ENCODE results near the gene RPL28. TPM values are rescaled to one million over a fixed set of nuclear protein-coding genes. Genes with fewer than 3 reads are reported as not detected.

The RPL28 gene
- polyA plus RNA-seq, 1 donor from 2014 or later = 825 TPM

DNA sequence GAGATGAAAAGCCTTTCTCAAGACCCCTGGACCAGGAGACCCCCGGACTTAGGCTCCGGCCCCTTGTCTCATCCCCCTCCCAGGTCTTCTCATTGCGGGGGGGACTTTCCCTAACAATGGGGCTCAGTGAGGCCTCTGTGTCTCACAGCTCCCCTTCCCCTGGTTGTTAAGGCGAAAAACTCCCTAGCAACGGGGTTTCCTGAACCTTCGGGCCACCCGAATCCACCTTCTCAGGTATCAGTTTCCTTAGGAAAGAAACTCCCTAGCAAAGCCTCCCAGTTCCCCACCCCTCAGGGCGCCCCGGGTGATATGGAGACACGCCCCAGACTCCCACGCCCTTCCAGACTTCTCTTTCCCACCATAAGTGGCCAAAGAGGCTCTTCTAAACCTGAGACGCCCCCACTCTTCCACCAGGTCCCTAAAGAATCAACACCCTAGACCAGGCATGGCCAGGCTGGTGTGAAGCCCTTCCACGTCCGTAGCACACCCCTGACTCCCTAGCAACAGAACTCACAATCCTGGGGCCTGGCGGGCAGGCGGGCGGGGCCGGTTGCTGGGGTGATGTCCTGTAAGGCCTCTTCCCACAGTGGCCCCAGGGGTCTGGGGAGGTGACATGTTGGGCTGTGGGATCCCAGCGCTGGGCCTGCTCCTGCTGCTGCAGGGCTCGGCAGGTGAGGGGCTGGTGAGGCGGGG, 9.3 kb upstream of the RPL28 start, which contains the start of gene TMEM190:
Gene TMEM190, plus strand, starts transcription at position 586 of the 693 bp plus-strand sequence. Its CDS starts 28 bp downstream, at position 614.
- H3K9me3 Mint-ChIP-seq = peaks cover 0 to 2% (median 0%) of the 10 kb centered on the region in 3 donors

DNA sequence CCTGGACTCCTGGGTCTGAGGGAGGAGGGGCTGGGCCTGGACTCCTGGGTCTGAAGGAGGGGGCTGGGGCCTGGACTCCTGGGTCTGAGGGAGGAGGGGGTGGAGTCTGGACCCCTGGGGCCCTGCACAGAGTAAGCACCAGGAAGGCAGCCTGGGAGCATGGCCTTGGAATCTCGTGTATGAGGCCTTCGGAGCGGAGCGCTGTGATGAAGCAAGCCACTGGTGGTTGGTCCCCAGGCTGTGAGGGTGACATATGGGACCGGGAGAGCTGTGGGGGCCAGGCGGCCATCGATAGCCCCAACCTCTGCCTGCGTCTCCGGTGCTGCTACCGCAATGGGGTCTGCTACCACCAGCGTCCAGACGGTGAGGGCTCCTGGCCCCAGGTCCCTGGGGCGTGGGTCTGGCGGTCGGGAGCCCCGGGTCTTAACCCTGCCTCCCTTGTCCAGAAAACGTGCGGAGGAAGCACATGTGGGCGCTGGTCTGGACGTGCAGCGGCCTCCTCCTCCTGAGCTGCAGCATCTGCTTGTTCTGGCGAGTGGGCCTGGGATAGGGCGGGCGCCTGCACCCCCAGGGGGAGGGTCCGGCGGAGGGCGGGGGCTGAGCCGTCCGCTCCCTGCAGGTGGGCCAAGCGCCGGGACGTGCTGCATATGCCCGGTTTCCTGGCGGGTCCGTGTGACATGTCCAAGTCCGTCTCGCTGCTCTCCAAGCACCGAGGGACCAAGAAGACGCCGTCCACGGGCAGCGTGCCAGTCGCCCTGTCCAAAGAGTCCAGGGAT, 8.2 kb upstream of the RPL28 start:
- H3K27me3 Mint-ChIP-seq = peaks cover 10% of the 10 kb centered on the region
- H3K4me1 Mint-ChIP-seq = peaks cover 0 to 6% (median 6%) of the 10 kb centered on the region in 3 donors
- no peak overlapping the region for H3K4me3 Mint-ChIP-seq
- H3K36me3 Mint-ChIP-seq = peaks cover 4% of the 10 kb centered on the region
- H3K27ac Mint-ChIP-seq = no peak overlapping the region
- no peaks in the 10 kb centered on the region for H3K9me3 Mint-ChIP-seq

More for the DNA sequence above, 9.3 kb upstream of the RPL28 start, which contains the start of gene TMEM190:
- Mint-ChIP-seq H3K27ac (peak within 1 kb of the TSS in 1 of 3 donors; percentile 31), H3K4me3 (no peak within 1 kb of the TSS), H3K4me1 (peaks cover 0 to 4% (median 3%) of the 10 kb centered on the region in 3 donors), H3K36me3 (peaks cover 4% of the 10 kb centered on the region), H3K27me3 (peaks cover 13% of the 10 kb centered on the region)

DNA sequence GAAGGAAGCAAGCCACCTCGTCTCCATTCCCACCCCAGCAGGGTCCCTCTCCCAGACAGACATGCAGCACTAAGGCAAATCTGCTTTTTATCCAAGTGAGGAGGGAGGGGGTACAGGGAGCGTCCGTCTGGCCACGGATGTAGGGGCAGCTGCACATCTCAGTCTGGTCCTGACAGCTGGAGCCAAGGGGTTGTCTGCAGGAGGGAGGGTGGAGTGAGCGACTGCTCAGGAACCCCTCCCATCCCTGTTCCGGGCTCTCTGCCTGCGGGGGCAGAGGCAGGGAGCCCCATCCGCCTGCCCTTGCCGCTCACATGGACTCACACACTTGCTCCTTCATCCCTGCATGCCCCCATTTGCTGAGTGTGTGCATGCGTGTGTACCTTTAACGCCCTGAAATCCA, 6.6 kb upstream of the RPL28 start:
- no peak overlapping the region for H3K27ac Mint-ChIP-seq
- peaks cover 0 to 7% (median 5%) of the 10 kb centered on the region in 3 donors for H3K4me1 Mint-ChIP-seq
- H3K27me3 Mint-ChIP-seq = peaks cover 2% of the 10 kb centered on the region
- no peaks in the 10 kb centered on the region for H3K9me3 Mint-ChIP-seq
- H3K36me3 Mint-ChIP-seq = peaks cover 4% of the 10 kb centered on the region
- H3K4me3 Mint-ChIP-seq = no peak overlapping the region

DNA sequence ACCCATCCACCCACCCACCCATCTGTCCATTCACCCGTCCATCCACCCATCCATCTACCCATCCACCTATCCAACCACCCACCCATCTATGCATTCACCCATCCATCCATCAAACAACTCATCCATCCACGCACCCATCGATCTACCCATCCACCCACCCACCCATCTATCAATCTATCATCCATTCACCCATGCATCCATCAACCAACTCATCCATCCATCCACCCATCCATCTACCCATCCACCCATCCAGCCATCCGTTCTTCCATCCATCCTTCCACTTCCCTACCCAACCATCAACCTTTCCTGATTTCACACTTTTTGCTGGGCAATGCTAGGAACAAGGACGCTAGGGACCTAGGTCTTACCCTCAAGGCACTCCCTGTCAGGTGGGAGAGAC, 3.7 kb upstream of the RPL28 start:
- H3K4me1 Mint-ChIP-seq = peaks cover 20 to 24% (median 20%) of the 10 kb centered on the region in 3 donors
- H3K36me3 Mint-ChIP-seq = peaks cover 6% of the 10 kb centered on the region
- peak overlapping the region in 2 of 4 donors; percentile 79 to 97 for H3K4me3 Mint-ChIP-seq
- no peaks in the 10 kb centered on the region for H3K9me3 Mint-ChIP-seq
- H3K27me3 Mint-ChIP-seq = no peaks in the 10 kb centered on the region
- H3K27ac Mint-ChIP-seq = peak overlapping the region in 1 of 3 donors; percentile 50

DNA sequence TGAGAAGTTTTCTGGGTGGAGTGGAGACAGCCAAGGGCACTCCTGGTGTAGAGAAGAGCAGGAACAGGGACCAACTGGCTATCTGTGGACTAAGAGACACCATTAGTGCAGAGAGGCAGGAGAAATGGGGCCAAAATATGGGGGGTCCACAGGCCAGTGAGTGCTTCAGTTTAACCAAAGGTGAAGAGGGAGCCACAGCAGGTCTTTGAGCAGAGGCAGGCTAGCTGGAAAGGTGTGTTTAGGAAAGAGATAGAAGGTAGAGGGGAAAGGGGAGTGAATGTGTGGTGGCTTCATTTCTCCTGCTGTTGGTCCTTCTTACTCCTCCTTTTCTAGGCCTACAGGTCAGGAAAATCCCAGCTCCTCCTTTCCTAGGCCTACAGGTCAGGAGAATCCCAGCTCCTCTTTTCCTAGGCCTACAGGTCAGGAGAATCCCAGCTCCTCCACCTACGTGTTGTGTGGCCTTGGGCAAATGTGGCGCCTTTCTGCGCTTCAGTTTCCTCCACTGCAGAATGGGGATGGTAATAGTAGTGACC, 3.1 kb upstream of the RPL28 start:
- Mint-ChIP-seq H3K27me3 (no peaks in the 10 kb centered on the region), H3K36me3 (peaks cover 6% of the 10 kb centered on the region), H3K4me1 (peaks cover 24 to 26% (median 26%) of the 10 kb centered on the region in 3 donors), H3K27ac (peak overlapping the region in 1 of 3 donors; percentile 50), H3K4me3 (peak overlapping the region; percentile 79 to 97 (median 88)), H3K9me3 (no peaks in the 10 kb centered on the region)

DNA sequence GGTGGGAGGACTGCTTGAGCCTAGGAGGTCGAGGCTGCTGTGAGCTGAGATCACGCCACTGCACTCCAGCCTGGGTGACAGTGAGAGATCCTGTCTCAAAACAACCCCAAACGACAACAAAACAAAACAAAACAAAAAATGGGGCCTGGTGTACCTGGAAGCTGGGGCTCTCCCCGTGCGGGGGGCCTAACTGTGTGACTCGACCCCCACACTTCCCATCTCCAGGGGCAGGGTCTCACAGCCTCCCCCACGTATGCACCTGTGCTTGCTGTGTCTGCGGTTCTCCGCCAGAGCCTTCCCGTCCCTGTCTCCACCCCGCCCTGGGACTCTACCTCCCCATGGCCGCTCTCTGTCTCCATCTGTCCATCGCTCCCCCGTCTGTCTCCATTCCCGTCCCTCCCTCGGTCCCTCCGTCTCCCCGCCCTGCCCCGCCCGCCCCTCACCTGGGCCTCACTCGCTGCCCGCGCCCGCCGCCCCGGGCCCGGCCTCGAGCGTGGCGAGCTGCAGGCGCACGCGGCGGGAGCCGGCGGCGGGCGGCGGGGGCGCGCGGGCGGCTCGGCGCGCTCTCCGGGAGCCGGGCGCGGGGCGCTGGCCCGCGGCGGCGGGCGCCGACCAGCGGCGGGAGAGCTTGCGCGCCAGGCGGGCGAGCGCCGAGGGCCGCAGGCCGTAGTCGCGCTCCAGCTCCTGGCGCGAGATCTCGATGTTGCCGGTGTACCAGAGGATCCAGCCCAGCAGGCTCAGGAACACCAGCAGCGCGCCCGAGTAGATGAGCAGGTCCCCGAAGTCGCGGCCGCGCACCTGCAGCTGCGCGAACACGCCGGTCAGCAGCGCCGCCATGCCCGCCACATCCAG, 2.2 kb upstream of the RPL28 start:
- no peaks in the 10 kb centered on the region for H3K27me3 Mint-ChIP-seq
- H3K4me3 Mint-ChIP-seq = peak overlapping the region; percentile 83 to 97 (median 90)
- peak overlapping the region in 2 of 3 donors; percentile 50 to 84 for H3K27ac Mint-ChIP-seq
- peaks cover 6% of the 10 kb centered on the region for H3K36me3 Mint-ChIP-seq
- H3K4me1 Mint-ChIP-seq = peaks cover 24 to 34% (median 29%) of the 10 kb centered on the region in 3 donors
- H3K9me3 Mint-ChIP-seq = no peaks in the 10 kb centered on the region

DNA sequence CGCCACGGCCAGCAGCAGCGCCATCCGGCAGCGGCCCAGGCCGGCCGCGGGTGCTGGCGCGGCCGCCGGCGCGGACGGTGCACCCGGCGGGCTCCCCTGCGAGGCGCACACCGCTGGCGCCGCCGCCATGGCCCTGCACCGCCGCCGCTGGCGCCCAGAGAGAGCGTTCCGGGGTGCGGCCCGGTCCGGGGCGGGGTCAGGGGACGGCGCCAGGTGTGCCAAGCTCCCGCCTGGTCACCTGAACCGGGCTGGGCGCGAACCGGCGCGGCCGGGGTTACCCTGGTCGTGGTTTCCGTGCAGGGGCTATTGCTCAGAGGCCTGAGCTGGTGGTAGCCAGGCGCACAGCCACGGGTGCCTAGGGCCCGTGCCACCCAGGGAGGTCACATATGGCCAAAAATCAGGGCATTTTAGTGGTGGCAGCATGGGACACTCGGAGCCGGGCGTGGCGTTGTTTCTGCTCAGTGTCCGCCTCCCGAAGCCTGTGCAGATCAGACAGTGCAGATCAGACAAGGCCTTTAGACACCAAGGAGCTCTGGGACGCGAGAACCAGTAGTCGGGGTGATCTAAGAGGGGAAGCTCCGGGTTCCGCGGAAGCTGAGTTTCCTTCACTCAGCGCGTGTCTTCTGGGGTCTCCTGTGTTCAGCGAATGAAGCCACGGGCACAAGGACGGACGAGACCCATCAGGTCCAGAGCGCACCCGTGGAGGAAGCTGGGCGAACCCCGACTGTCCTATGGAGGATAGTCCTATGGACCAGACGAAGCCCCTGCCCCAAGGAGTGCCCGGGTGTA, 1.4 kb upstream of the RPL28 start, which contains the start of gene TMEM238:
Gene TMEM238, minus strand, starts transcription at position 162 of the 789 bp plus-strand sequence. Its CDS starts 33 bp downstream, at position 129.
- H3K4me1 Mint-ChIP-seq = peaks cover 24 to 40% (median 32%) of the 10 kb centered on the region in 3 donors
- H3K4me3 Mint-ChIP-seq = peak within 1 kb of the TSS; percentile 97 to 100 (median 100)
- H3K27me3 Mint-ChIP-seq = no peaks in the 10 kb centered on the region
- H3K36me3 Mint-ChIP-seq = peaks cover 6% of the 10 kb centered on the region
- peak within 1 kb of the TSS; percentile 93 to 100 (median 98) for H3K27ac Mint-ChIP-seq
- H3K9me3 Mint-ChIP-seq = no peaks in the 10 kb centered on the region

DNA sequence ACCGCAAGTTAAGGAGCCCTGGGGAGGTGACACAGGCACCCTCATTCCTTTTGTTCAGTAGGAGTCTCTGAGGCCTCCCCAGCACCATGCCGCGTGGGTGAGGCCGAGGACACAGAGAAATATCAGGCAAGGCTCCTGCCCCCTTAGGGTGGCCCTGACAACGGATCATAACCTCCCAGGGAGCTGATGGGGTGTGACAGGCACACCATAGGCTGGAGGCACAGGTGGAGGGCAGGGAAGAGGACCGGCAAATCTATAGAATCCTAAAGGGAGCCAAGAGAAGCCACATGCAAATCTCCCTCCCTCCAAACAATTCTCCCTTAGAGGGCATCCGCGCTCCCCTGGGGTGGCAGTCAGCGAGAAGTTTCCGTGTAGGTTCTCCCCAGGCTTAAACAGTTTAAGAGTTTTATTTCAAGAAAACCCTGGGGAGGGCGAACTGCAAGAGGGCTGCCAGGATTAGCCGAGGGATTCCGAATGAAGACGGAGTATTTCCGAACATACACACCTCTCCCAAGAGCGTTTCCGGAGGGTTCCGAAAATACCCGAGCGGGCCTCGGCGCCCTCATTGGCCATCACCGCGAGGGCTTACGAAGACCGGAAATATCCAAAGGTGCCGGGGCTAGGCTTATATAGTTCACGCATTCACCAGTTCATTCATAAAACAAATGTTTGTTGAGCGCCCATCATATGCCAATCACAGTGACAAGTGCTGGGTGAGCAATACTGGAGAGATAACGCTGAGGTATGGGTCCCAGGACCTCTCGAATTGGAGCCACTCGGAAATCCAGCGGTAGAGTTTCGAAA, 610 bp upstream of the RPL28 start:
- Mint-ChIP-seq H3K9me3 (no peaks in the 10 kb centered on the region), H3K27me3 (no peaks in the 10 kb centered on the region), H3K36me3 (peaks cover 2% of the 10 kb centered on the region), H3K4me1 (peaks cover 24 to 47% (median 32%) of the 10 kb centered on the region in 3 donors), H3K4me3 (peak overlapping the region; percentile 97 to 100 (median 100)), H3K27ac (peak overlapping the region; percentile 93 to 100 (median 98))

DNA sequence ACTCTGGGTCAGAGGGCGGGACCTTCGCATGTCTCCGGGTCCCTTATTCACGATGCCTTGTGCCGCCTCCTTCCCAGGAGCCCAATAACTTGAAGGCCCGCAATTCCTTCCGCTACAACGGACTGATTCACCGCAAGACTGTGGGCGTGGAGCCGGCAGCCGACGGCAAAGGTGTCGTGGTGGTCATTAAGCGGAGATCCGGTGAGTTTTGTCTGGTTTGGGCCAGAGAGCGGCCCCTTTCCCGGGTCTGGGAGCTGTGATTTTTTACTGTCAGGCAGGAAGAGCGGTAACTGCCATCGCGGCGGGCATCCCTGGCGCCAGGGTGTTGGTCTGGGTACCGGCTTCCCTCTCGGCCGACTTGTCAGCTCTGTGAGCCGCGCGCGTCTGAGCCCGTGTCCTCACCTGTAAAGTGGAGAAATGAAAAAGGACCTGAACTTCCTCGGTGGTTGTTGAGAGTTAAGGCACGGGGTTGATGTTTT, 800 bp downstream of the RPL28 start:
- Mint-ChIP-seq H3K4me1 (peaks cover 29 to 51% (median 32%) of the 10 kb centered on the region in 3 donors), H3K27ac (peak overlapping the region; percentile 93 to 100 (median 98)), H3K9me3 (no peaks in the 10 kb centered on the region), H3K36me3 (peaks cover 2% of the 10 kb centered on the region), H3K4me3 (peak overlapping the region; percentile 97 to 100 (median 100)), H3K27me3 (no peaks in the 10 kb centered on the region)

DNA sequence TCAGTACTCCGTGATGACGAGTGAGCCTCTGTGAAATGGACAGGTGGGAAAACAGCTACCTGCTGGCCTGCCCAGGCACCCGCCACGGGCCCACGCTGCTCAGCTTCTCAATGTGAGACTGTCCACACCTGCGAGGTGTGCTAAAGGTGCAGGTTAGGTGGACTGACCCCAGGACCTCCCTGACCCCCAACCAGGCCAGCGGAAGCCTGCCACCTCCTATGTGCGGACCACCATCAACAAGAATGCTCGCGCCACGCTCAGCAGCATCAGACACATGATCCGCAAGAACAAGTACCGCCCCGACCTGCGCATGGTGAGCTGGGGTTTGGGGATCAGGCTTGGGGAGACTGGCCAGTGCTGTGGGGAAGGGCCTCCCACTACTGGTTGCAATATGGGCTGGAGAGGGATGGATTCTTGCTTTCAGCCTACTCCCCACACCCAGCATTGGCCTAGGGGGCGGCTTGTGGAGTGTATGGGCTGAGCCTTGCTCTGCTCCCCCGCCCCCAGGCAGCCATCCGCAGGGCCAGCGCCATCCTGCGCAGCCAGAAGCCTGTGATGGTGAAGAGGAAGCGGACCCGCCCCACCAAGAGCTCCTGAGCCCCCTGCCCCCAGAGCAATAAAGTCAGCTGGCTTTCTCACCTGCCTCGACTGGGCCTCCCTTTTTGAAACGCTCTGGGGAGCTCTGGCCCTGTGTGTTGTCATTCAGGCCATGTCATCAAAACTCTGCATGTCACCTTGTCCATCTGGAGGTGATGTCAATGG, 2.2 kb downstream of the RPL28 start:
- H3K36me3 Mint-ChIP-seq = peaks cover 4% of the 10 kb centered on the region
- peak overlapping the region in 2 of 3 donors; percentile 78 to 93 for H3K27ac Mint-ChIP-seq
- H3K27me3 Mint-ChIP-seq = no peaks in the 10 kb centered on the region

DNA sequence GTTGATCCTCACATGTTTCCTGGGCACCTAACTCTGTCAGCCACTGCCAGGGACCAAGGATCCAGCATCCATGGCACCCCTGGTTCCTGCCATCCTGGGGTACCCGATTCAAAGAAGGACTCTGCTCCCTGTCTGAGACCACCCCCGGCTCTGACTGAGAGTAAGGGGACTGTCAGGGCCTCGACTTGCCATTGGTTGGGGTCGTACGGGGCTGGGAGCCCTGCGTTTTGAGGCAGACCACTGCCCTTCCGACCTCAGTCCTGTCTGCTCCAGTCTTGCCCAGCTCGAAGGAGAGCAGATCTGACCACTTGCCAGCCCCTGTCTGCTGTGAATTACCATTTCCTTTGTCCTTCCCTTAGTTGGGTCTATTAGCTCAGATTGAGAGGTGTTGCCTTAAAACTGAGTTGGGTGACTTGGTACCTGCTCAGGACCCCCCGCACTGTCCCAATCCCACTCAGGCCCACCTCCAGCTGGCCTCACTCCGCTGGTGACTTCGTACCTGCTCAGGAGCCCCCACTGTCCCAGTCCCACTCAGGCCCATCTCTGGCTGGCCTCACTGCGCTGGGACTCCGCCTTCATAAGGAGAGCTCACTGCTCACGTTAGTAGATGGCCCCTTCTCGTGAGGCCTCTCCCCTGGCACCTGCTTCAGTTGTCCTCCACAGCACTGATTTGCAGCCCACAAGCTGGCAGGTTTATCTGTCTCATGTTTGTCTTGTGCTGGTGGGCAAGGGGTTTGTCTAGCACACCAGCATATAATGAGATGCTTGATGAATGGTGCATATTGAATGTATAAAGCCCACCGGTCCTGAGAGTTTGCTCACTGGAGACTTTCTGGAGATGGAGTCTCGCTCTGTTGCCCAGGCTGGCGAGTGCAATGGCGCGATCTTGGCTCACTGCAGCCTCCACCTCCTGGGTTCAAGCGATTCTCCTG, 3.9 kb downstream of the RPL28 start:
- H3K27ac Mint-ChIP-seq = peak overlapping the region in 1 of 3 donors; percentile 56
- no peaks in the 10 kb centered on the region for H3K9me3 Mint-ChIP-seq
- H3K27me3 Mint-ChIP-seq = no peaks in the 10 kb centered on the region
- H3K4me1 Mint-ChIP-seq = peaks cover 26 to 43% (median 31%) of the 10 kb centered on the region in 3 donors
- peaks cover 4% of the 10 kb centered on the region for H3K36me3 Mint-ChIP-seq
- H3K4me3 Mint-ChIP-seq = peak overlapping the region in 3 of 4 donors; percentile 41 to 97 (median 43)

More for the DNA sequence above, 2.2 kb downstream of the RPL28 start:
- peaks cover 30 to 51% (median 34%) of the 10 kb centered on the region in 3 donors for H3K4me1 Mint-ChIP-seq
- H3K4me3 Mint-ChIP-seq = peak overlapping the region; percentile 97 to 100 (median 100)
- no peaks in the 10 kb centered on the region for H3K9me3 Mint-ChIP-seq

All from IgD-negative memory B cell (primary cell).